HepG2 (cell line): ENCODE results near the gene KCNAB2. TPM values are rescaled to one million over a fixed set of nuclear protein-coding genes. Genes with fewer than 3 reads are reported as not detected.

Source experiments
- ATAC-seq: fragments of 200-7000 bp; cut with Tn5 transposase; 3 replicates; pipeline ENCODE4 v1.9.1; 2020; ENCODE audit warnings: mild to moderate bottlenecking, moderate library complexity
- BruUV-seq: library from RNA; stranded (reverse); fragments of 400-500 nt; replicated peaks from 2 replicates; lab custom pipeline; 2021; lab: Mats Ljungman, UMichigan
- CTCF ChIA-PET: fragments of 300-600 bp; formaldehyde crosslinking; extraction: SDS; loops from one replicate; lab custom pipeline; 2021; ENCODE audit warnings: low total read pairs, inconsistent platforms, low intra/inter-chr PET ratio; lab: Yijun Ruan, JAX
- POLR2A ChIA-PET: fragments of 350-600 bp; sonication (Branson Sonifier 250); formaldehyde crosslinking; loops from one replicate; lab custom pipeline; 2020; ENCODE audit warnings: antibody characterized with exemption, inconsistent platforms; lab: Yijun Ruan, JAX
- DNase-seq: peaks from one replicate; pipeline ENCODE4 v3.0.0-alpha.2; 2015; ENCODE audit warnings: low spot score
- FAIRE-seq: peaks from 3 replicates; lab custom pipeline; 2011; peaks lifted over from hg19 to GRCh38; lab: Jason Lieb, UNC
- H2AFZ ChIP-seq: one replicate; pipeline ENCODE4 v1.6.1; 2011; ENCODE audit warnings: low read length, inconsistent platforms
- H3K27ac ChIP-seq: fragments of 300-600 bp; 3 replicates; pipeline ENCODE4 v1.8.0; 2011; ENCODE audit warnings: mixed run types, mild to moderate bottlenecking, mixed read lengths, low read length, inconsistent platforms; ENCODE audit not compliant: insufficient read depth; ENCODE audit errors: extremely low read length
- H3K27me3 ChIP-seq, 2 experiments: fragments of 200-600 bp in 1 of 2; 2 replicates in 1 of 2; 3 replicates in 1 of 2; pipeline versions ENCODE4 v1.6.0 to v1.8.0; 2011; ENCODE audit warnings: low read length in 2 of 2, mild to moderate bottlenecking in 2 of 2, moderate library complexity in 2 of 2, inconsistent platforms in 1 of 2; ENCODE audit not compliant: insufficient read depth in 2 of 2, control insufficient read depth in 1 of 2
- H3K36me3 ChIP-seq, 2 experiments: fragments of 200-600 bp in 1 of 2; replicated peaks in 1 of 2; 2 replicates in 1 of 2; 3 replicates in 1 of 2; pipeline versions ENCODE4 v1.5.1 to v1.8.0; 2011; ENCODE audit warnings: low read length in 2 of 2, inconsistent platforms in 1 of 2; ENCODE audit not compliant: insufficient read depth in 2 of 2, control insufficient read depth in 1 of 2
- H3K4me1 ChIP-seq: 2 replicates; pipeline ENCODE4 v1.5.1; 2012; ENCODE audit warnings: low read length, inconsistent platforms; ENCODE audit not compliant: insufficient read depth
- H3K4me2 ChIP-seq: 2 replicates; pipeline ENCODE4 v1.6.0; 2011; ENCODE audit warnings: low read depth, low read length, inconsistent platforms
- H3K4me3 ChIP-seq, 3 experiments: fragments of 200-600 bp in 1 of 3; sonication (generic), shearing (Covaris generic) in 1 of 3; replicated peaks in 1 of 3; 2 replicates each; pipeline ENCODE4 v1.5.1; 2011 to 2016; ENCODE audit warnings: low read length in 3 of 3, inconsistent platforms in 2 of 3, low read depth in 2 of 3, mild to moderate bottlenecking in 2 of 3, control low read depth in 1 of 3, mixed read lengths in 1 of 3; ENCODE audit not compliant: insufficient read depth in 1 of 3
- H3K79me2 ChIP-seq: one replicate; pipeline ENCODE4 v1.6.1; 2011; ENCODE audit warnings: low read length, inconsistent platforms; ENCODE audit not compliant: insufficient read depth
- H3K9ac ChIP-seq: 2 replicates; pipeline ENCODE4 v1.6.0; 2011; ENCODE audit warnings: mild to moderate bottlenecking, low read depth, low read length, inconsistent platforms; ENCODE audit not compliant: insufficient read depth
- H3K9me3 ChIP-seq: 2 replicates; pipeline ENCODE4 v1.5.1; 2012; ENCODE audit warnings: mild to moderate bottlenecking, low read length
- H4K20me1 ChIP-seq: 2 replicates; pipeline ENCODE4 v1.6.0; 2011; ENCODE audit warnings: inconsistent platforms, mild to moderate bottlenecking, low read length, moderate library complexity; ENCODE audit not compliant: insufficient read depth
- ESRRA ChIP-seq: sonication (generic); formaldehyde crosslinking; IDR thresholded peaks from 2 replicates; pipeline ENCODE4 v1.5.1; 2020; ENCODE audit warnings: mild to moderate bottlenecking, low read depth, missing genetic modification reagents
- FOXJ3 ChIP-seq: sonication (generic); formaldehyde crosslinking; IDR thresholded peaks from 2 replicates; pipeline ENCODE4 v1.4.0; 2020; ENCODE audit warnings: missing genetic modification reagents, mild to moderate bottlenecking, borderline replicate concordance
- MEIS1 ChIP-seq: sonication (generic); formaldehyde crosslinking; IDR thresholded peaks from 2 replicates; pipeline ENCODE4 v1.9.0; 2021; ENCODE audit warnings: mild to moderate bottlenecking, missing genetic modification reagents, moderate library complexity, borderline replicate concordance
- PRDM4 ChIP-seq: sonication (generic); formaldehyde crosslinking; IDR thresholded peaks from 2 replicates; pipeline ENCODE4 v1.9.0; 2021; ENCODE audit warnings: missing genetic modification reagents, borderline replicate concordance
- RXRA ChIP-seq: sonication (generic); formaldehyde crosslinking; IDR thresholded peaks from 2 replicates; pipeline ENCODE4 v1.5.1; 2020; ENCODE audit warnings: missing genetic modification reagents
- TGIF2 ChIP-seq: IDR thresholded peaks from 2 replicates; pipeline ENCODE4 v1.6.1; 2016; ENCODE audit warnings: control low read depth, missing compliant biosample characterization
- THAP7 ChIP-seq: sonication (generic); formaldehyde crosslinking; IDR thresholded peaks from 2 replicates; pipeline ENCODE4 v1.8.1; 2023; ENCODE audit warnings: mild to moderate bottlenecking, missing genetic modification reagents
- ZKSCAN8 ChIP-seq: IDR thresholded peaks from 2 replicates; pipeline ENCODE4 v1.6.1; 2016; ENCODE audit warnings: borderline replicate concordance, missing genetic modification reagents, missing compliant biosample characterization
- ZNF232 ChIP-seq: sonication (generic); formaldehyde crosslinking; IDR thresholded peaks from 2 replicates; pipeline ENCODE4 v1.4.0; 2020; ENCODE audit warnings: missing genetic modification reagents, borderline replicate concordance
- ZNF367 ChIP-seq: sonication (generic); formaldehyde crosslinking; IDR thresholded peaks from 2 replicates; pipeline ENCODE4 v1.4.0; 2020; ENCODE audit warnings: missing genetic modification reagents, borderline replicate concordance
- ZNF441 ChIP-seq: sonication (generic); formaldehyde crosslinking; IDR thresholded peaks from 2 replicates; pipeline ENCODE4 v1.7.0; 2021; ENCODE audit warnings: missing genetic modification reagents, borderline replicate concordance
- ZNF460 ChIP-seq: sonication (generic); formaldehyde crosslinking; IDR thresholded peaks from 2 replicates; pipeline ENCODE4 v1.5.1; 2020; ENCODE audit warnings: missing genetic modification reagents, mild to moderate bottlenecking, borderline replicate concordance
- ZNF567 ChIP-seq: sonication (generic); formaldehyde crosslinking; IDR thresholded peaks from 2 replicates; pipeline ENCODE4 v1.8.1; 2023; ENCODE audit warnings: mild to moderate bottlenecking, missing genetic modification reagents, borderline replicate concordance
- ZNF724P ChIP-seq: sonication (generic); formaldehyde crosslinking; IDR thresholded peaks from 2 replicates; pipeline ENCODE4 v1.8.0; 2022; ENCODE audit warnings: missing genetic modification reagents, borderline replicate concordance
- WGBS: methylation state at CpG from one replicate; pipeline ENCODE4 v1.1.6; 2017; ENCODE audit warnings: low lambda C conversion rate; 5-methylcytosine and 5-hydroxymethylcytosine counted together
- in situ Hi-C: cut with HindIII; loops from 2 replicates; pipeline ENCODE4 v1.10.0; 2017; ENCODE audit warnings: low pct_unique_long_range_greater_than_20kb; ENCODE audit not compliant: extremely low pct_ligation_motif_present
- intact Hi-C: fragments of 100-400 bp; cut with micrococcal nuclease; formaldehyde crosslinking; loops from one replicate; pipeline ENCODE4 v1.10.0; 2022; ENCODE audit not compliant: unreplicated experiment
- polyA plus RNA-seq, 8 experiments: library from polyadenylated mRNA; depleted of rRNA in 3 of 8; stranded (reverse) in 7 of 8; unstranded in 1 of 8; fragments of >200 nt; fragmentation: Illumina TruSeq in 4 of 8; extraction: Trizol in 4 of 8; gene quantifications; 2 replicates each; pipeline versions ENCODE4 v1.2.1 to v1.2.3, GENCODE V29; 2011 to 2016; ENCODE audit warnings: low read depth in 4 of 8, missing spikeins in 1 of 8, mixed read lengths in 1 of 8; ENCODE audit not compliant: insufficient read depth in 1 of 8
- total RNA-seq, 5 experiments: library from RNA; depleted of rRNA; stranded (reverse); fragments of >200 nt; fragmentation: Illumina TruSeq; extraction: Trizol; gene quantifications; 2 replicates each; pipeline ENCODE4 v1.2.3, GENCODE V29; 2016; ENCODE audit warnings: low read depth in 1 of 5

KCNAB2 gene
- total and polyA plus RNA-seq, 2 of the 13 experiments (the other 11 are each of a cell fraction or from before 2014, with no cell fraction given) = 6.2 to 8.8 TPM

GRCh38 chr1:6043561-6043960 is 2.1 kb upstream of the KCNAB2 start (continued):
- TF ChIP-seq ZNF724P (CRISPR knock-in tag) (no peak), ESRRA (CRISPR knock-in tag) (no peak)

- in situ Hi-C loops (no loop called here), intact Hi-C loops (no loop called here)
- TF ChIP-seq ZNF460 (CRISPR knock-in tag) (no peak), ZNF232 (no peak), ZNF441 (CRISPR knock-in tag) (no peak), MEIS1 (CRISPR knock-in tag) (no peak), THAP7 (no peak), ZKSCAN8 (CRISPR knock-in tag) (no peak), FOXJ3 (no peak), PRDM4 (no peak), ZNF367 (CRISPR knock-in tag) (no peak), RXRA (CRISPR knock-in tag) (no peak), ZNF567 (CRISPR knock-in tag) (no peak), TGIF2 (no peak)
- TF ChIP-seq, all 625 proteins: peak for 0
- BruUV-seq = no TSS peak
- ATAC-seq (no peak), DNase-seq (no peak), FAIRE-seq (no peak)
- ChIA-PET POLR2A (no interaction called here), CTCF (no interaction called here)
- Histone ChIP-seq H4K20me1 (peaks cover 5% of the 10 kb centered on the region; the same call in 1 of the 2 replicates), H3K4me1 (peaks cover 21% of the 10 kb centered on the region), H3K9ac (no peak overlapping the region), H3K27me3 (no peaks in the 10 kb centered on the region), H3K27ac (no peak overlapping the region), H3K4me2 (peak overlapping the region; percentile 67; the same call in 1 of the 2 replicates), H3K79me2 (no peaks in the 10 kb centered on the region), H3K9me3 (no peaks in the 10 kb centered on the region), H3K36me3 (no peaks in the 10 kb centered on the region), H2AFZ (no peak overlapping the region), H3K4me3 (no peak overlapping the region)
- 65% methylated on average over 8 of the region's 11 CpGs for WGBS
These were observed 1.1 kb upstream of the KCNAB2 start for GRCh38 chr1:6044481-6045109.
